HepG2 (cell line): ENCODE measurements around the gene STXBP2. TPM values are rescaled to one million over a fixed set of nuclear protein-coding genes. Genes with fewer than 3 reads are reported as not detected.

Source experiments
- ATAC-seq: fragments of 200-7000 bp; cut with Tn5 transposase; 3 replicates; pipeline ENCODE4 v1.9.1; 2020; ENCODE audit warnings: mild to moderate bottlenecking, moderate library complexity
- BruUV-seq: library from RNA; stranded (reverse); fragments of 400-500 nt; replicated peaks from 2 replicates; lab custom pipeline; 2021; lab: Mats Ljungman, UMichigan
- CTCF ChIA-PET: fragments of 300-600 bp; formaldehyde crosslinking; extraction: SDS; loops from one replicate; lab custom pipeline; 2021; ENCODE audit warnings: low total read pairs, inconsistent platforms, low intra/inter-chr PET ratio; lab: Yijun Ruan, JAX
- POLR2A ChIA-PET: fragments of 350-600 bp; sonication (Branson Sonifier 250); formaldehyde crosslinking; loops from one replicate; lab custom pipeline; 2020; ENCODE audit warnings: antibody characterized with exemption, inconsistent platforms; lab: Yijun Ruan, JAX
- DNase-seq: peaks from one replicate; pipeline ENCODE4 v3.0.0-alpha.2; 2015; ENCODE audit warnings: low spot score
- FAIRE-seq: peaks from 3 replicates; lab custom pipeline; 2011; peaks lifted over from hg19 to GRCh38; lab: Jason Lieb, UNC
- H2AFZ ChIP-seq: one replicate; pipeline ENCODE4 v1.6.1; 2011; ENCODE audit warnings: low read length, inconsistent platforms
- H3K27ac ChIP-seq: fragments of 300-600 bp; 3 replicates; pipeline ENCODE4 v1.8.0; 2011; ENCODE audit warnings: mixed run types, mild to moderate bottlenecking, mixed read lengths, low read length, inconsistent platforms; ENCODE audit not compliant: insufficient read depth; ENCODE audit errors: extremely low read length
- H3K27me3 ChIP-seq, 2 experiments: fragments of 200-600 bp in 1 of 2; 2 replicates in 1 of 2; 3 replicates in 1 of 2; pipeline versions ENCODE4 v1.6.0 to v1.8.0; 2011; ENCODE audit warnings: low read length in 2 of 2, mild to moderate bottlenecking in 2 of 2, moderate library complexity in 2 of 2, inconsistent platforms in 1 of 2; ENCODE audit not compliant: insufficient read depth in 2 of 2, control insufficient read depth in 1 of 2
- H3K36me3 ChIP-seq, 2 experiments: fragments of 200-600 bp in 1 of 2; replicated peaks in 1 of 2; 2 replicates in 1 of 2; 3 replicates in 1 of 2; pipeline versions ENCODE4 v1.5.1 to v1.8.0; 2011; ENCODE audit warnings: low read length in 2 of 2, inconsistent platforms in 1 of 2; ENCODE audit not compliant: insufficient read depth in 2 of 2, control insufficient read depth in 1 of 2
- H3K4me1 ChIP-seq: 2 replicates; pipeline ENCODE4 v1.5.1; 2012; ENCODE audit warnings: low read length, inconsistent platforms; ENCODE audit not compliant: insufficient read depth
- H3K4me2 ChIP-seq: 2 replicates; pipeline ENCODE4 v1.6.0; 2011; ENCODE audit warnings: low read depth, low read length, inconsistent platforms
- H3K4me3 ChIP-seq, 3 experiments: fragments of 200-600 bp in 1 of 3; sonication (generic), shearing (Covaris generic) in 1 of 3; replicated peaks in 1 of 3; 2 replicates each; pipeline ENCODE4 v1.5.1; 2011 to 2016; ENCODE audit warnings: low read length in 3 of 3, inconsistent platforms in 2 of 3, low read depth in 2 of 3, mild to moderate bottlenecking in 2 of 3, control low read depth in 1 of 3, mixed read lengths in 1 of 3; ENCODE audit not compliant: insufficient read depth in 1 of 3
- H3K79me2 ChIP-seq: one replicate; pipeline ENCODE4 v1.6.1; 2011; ENCODE audit warnings: low read length, inconsistent platforms; ENCODE audit not compliant: insufficient read depth
- H3K9ac ChIP-seq: 2 replicates; pipeline ENCODE4 v1.6.0; 2011; ENCODE audit warnings: mild to moderate bottlenecking, low read depth, low read length, inconsistent platforms; ENCODE audit not compliant: insufficient read depth
- H3K9me3 ChIP-seq: 2 replicates; pipeline ENCODE4 v1.5.1; 2012; ENCODE audit warnings: mild to moderate bottlenecking, low read length
- H4K20me1 ChIP-seq: 2 replicates; pipeline ENCODE4 v1.6.0; 2011; ENCODE audit warnings: inconsistent platforms, mild to moderate bottlenecking, low read length, moderate library complexity; ENCODE audit not compliant: insufficient read depth
- AGO2 ChIP-seq: fragments of 200-400 bp; formaldehyde crosslinking; optimal IDR thresholded peaks from 2 replicates; pipeline ENCODE3; 2017; ENCODE audit warnings: mild to moderate bottlenecking, low read depth, low read length, moderate library complexity
- ARID2 ChIP-seq: sonication (generic); formaldehyde crosslinking; IDR thresholded peaks from 2 replicates; pipeline ENCODE4 v1.8.1; 2022; ENCODE audit warnings: mild to moderate bottlenecking, missing genetic modification reagents, borderline replicate concordance
- CHD4 ChIP-seq: fragments of 200-600 bp; sonication (generic); IDR thresholded peaks from 2 replicates; pipeline ENCODE4 v1.7.0; 2017; ENCODE audit warnings: mild to moderate bottlenecking, low read length, borderline replicate concordance
- HNRNPLL ChIP-seq: fragments of 200-400 bp; formaldehyde crosslinking; IDR thresholded peaks from 2 replicates; pipeline ENCODE4 v1.6.1; 2017; ENCODE audit warnings: mild to moderate bottlenecking, low read depth, low read length; ENCODE audit not compliant: poor library complexity, severe bottlenecking
- RBFOX2 ChIP-seq: fragments of 200-400 bp; formaldehyde crosslinking; IDR thresholded peaks from 2 replicates; pipeline ENCODE4 v1.6.1; 2017; ENCODE audit warnings: low read depth, mild to moderate bottlenecking, low read length
- USF2 ChIP-seq, 2 experiments: sonication (generic) in 1 of 2; formaldehyde crosslinking in 1 of 2; IDR thresholded peaks; 2 replicates each; pipeline versions ENCODE4 v1.5.1 to v1.6.1; 2011 to 2020; ENCODE audit warnings: borderline replicate concordance in 1 of 2, low read depth in 1 of 2, low read length in 1 of 2, mild to moderate bottlenecking in 1 of 2, missing genetic modification reagents in 1 of 2, moderate library complexity in 1 of 2
- ZBTB7A ChIP-seq: sonication (generic); formaldehyde crosslinking; IDR thresholded peaks from 2 replicates; pipeline ENCODE4 v1.8.0; 2022; ENCODE audit warnings: mild to moderate bottlenecking, missing genetic modification reagents
- ZC3H13 ChIP-seq: sonication (generic); formaldehyde crosslinking; IDR thresholded peaks from 2 replicates; pipeline ENCODE4 v1.8.1; 2023; ENCODE audit warnings: mild to moderate bottlenecking, missing genetic modification reagents, moderate library complexity
- ZNF124 ChIP-seq: sonication (generic); formaldehyde crosslinking; IDR thresholded peaks from 2 replicates; pipeline ENCODE4 v1.4.0; 2020; ENCODE audit warnings: missing genetic modification reagents
- ZNF441 ChIP-seq: sonication (generic); formaldehyde crosslinking; IDR thresholded peaks from 2 replicates; pipeline ENCODE4 v1.7.0; 2021; ENCODE audit warnings: missing genetic modification reagents, borderline replicate concordance
- ZNF598 ChIP-seq: sonication (generic); formaldehyde crosslinking; IDR thresholded peaks from 2 replicates; pipeline ENCODE4 v1.5.1; 2020; ENCODE audit warnings: mild to moderate bottlenecking, missing genetic modification reagents, borderline replicate concordance
- WGBS: methylation state at CpG from one replicate; pipeline ENCODE4 v1.1.6; 2017; ENCODE audit warnings: low lambda C conversion rate; 5-methylcytosine and 5-hydroxymethylcytosine counted together
- in situ Hi-C: cut with HindIII; loops from 2 replicates; pipeline ENCODE4 v1.10.0; 2017; ENCODE audit warnings: low pct_unique_long_range_greater_than_20kb; ENCODE audit not compliant: extremely low pct_ligation_motif_present
- intact Hi-C: fragments of 100-400 bp; cut with micrococcal nuclease; formaldehyde crosslinking; loops from one replicate; pipeline ENCODE4 v1.10.0; 2022; ENCODE audit not compliant: unreplicated experiment
- polyA plus RNA-seq, 8 experiments: library from polyadenylated mRNA; depleted of rRNA in 3 of 8; stranded (reverse) in 7 of 8; unstranded in 1 of 8; fragments of >200 nt; fragmentation: Illumina TruSeq in 4 of 8; extraction: Trizol in 4 of 8; gene quantifications; 2 replicates each; pipeline versions ENCODE4 v1.2.1 to v1.2.3, GENCODE V29; 2011 to 2016; ENCODE audit warnings: low read depth in 4 of 8, missing spikeins in 1 of 8, mixed read lengths in 1 of 8; ENCODE audit not compliant: insufficient read depth in 1 of 8
- total RNA-seq, 5 experiments: library from RNA; depleted of rRNA; stranded (reverse); fragments of >200 nt; fragmentation: Illumina TruSeq; extraction: Trizol; gene quantifications; 2 replicates each; pipeline ENCODE4 v1.2.3, GENCODE V29; 2016; ENCODE audit warnings: low read depth in 1 of 5

The STXBP2 gene
- total and polyA plus RNA-seq, 2 of the 13 experiments (the other 11 are each of a cell fraction or from before 2014, with no cell fraction given), result 22.8 to 40.1 TPM

GRCh38 chr19:7611541-7612279 is 25.2 kb upstream of the STXBP2 start (continued):
- no peak for TF ChIP-seq ARID2 (CRISPR knock-in tag)
- TF ChIP-seq, all 625 proteins: peak for 3

GRCh38 chr19:7612282-7613274 is 24.3 kb upstream of the STXBP2 start:
- ChIA-PET POLR2A (no interaction called here), CTCF (no interaction called here)
- no peak for DNase-seq
- ATAC-seq, result no peak
- intact Hi-C loops, result no loop called here
- no peak overlapping the region for H3K9ac ChIP-seq
- no peaks in the 10 kb centered on the region for H4K20me1 ChIP-seq
- H3K4me1 ChIP-seq, result no peaks in the 10 kb centered on the region
- H3K27ac ChIP-seq, result no peak overlapping the region
- in situ Hi-C loops, result no loop called here
- H2AFZ ChIP-seq, result no peak overlapping the region
- no peak overlapping the region for H3K4me2 ChIP-seq
- no peak for TF ChIP-seq USF2 (IDR thresholded peaks at IDR 0.05; ENCODE audit: low read depth, low read length)
- no peak for TF ChIP-seq USF2 (CRISPR knock-in tag; IDR thresholded peaks at IDR 0.05; ENCODE audit: borderline replicate concordance)
- no peak for TF ChIP-seq ZNF598 (CRISPR knock-in tag)
- no peak for TF ChIP-seq CHD4
- peak; percentile 85 for TF ChIP-seq AGO2
- 0 out of 2 replicates have a peak, but pooled peaks have one; percentile 48 for TF ChIP-seq ZC3H13 (CRISPR knock-in tag)
- TF ChIP-seq ZNF441 (CRISPR knock-in tag), result no peak
- TF ChIP-seq RBFOX2, result peak; percentile 25
- TF ChIP-seq ZBTB7A (CRISPR knock-in tag), result no peak
- TF ChIP-seq HNRNPLL, result no peak
- TF ChIP-seq ZNF124 (CRISPR knock-in tag), result no peak
- H3K9me3 ChIP-seq, result no peaks in the 10 kb centered on the region
- no peak for FAIRE-seq
- no peaks in the 10 kb centered on the region for H3K27me3 ChIP-seq
- no peaks in the 10 kb centered on the region for H3K79me2 ChIP-seq
- 97% methylated on average over 51 of the region's 81 CpGs for WGBS
- no peak overlapping the region for H3K4me3 ChIP-seq
- BruUV-seq, result TSS peak; percentile 34
- peaks cover 36 to 51% of the 10 kb centered on the region in 2 experiments for H3K36me3 ChIP-seq
